Measurements from ENCODE around the gene TBC1D19. TPM values are rescaled to one million over a fixed set of nuclear protein-coding genes. Genes with fewer than 3 reads are reported as not detected.

The TBC1D19 gene
- total RNA-seq, 3 donors from 2014 or later, result 14.9 to 27.2 (median 23.9) TPM

GRCh38 chr4:26793735-26794134 lies 209.9 kb downstream of the TBC1D19 start:
- Histone ChIP-seq H3K9me3 (no peaks in the 10 kb centered on the region), H3K4me1 (no peaks in the 10 kb centered on the region), H3K36me3 (no peaks in the 10 kb centered on the region), H3K27ac (no peak overlapping the region), H3K4me3 (no peak overlapping the region), H3K27me3 (no peaks in the 10 kb centered on the region)
- no peak for TF ChIP-seq POLR2A (IDR thresholded peaks at IDR 0.05)
- no peak for TF ChIP-seq CTCF (IDR thresholded peaks at IDR 0.05)
- TF ChIP-seq POLR2AphosphoS5 (IDR thresholded peaks at IDR 0.05), result no peak
- DNase-seq (ENCODE audit: low spot score in 2 of 2), result no peak
- intact Hi-C loops (cut with DNase I; ENCODE audit: low total_unique reads), result no loop called here

GRCh38 chr4:26796081-26796480 lies 212.2 kb downstream of the TBC1D19 start:
- Histone ChIP-seq H3K27ac (no peak overlapping the region), H3K9me3 (no peaks in the 10 kb centered on the region), H3K27me3 (no peaks in the 10 kb centered on the region), H3K36me3 (no peaks in the 10 kb centered on the region), H3K4me3 (no peak overlapping the region), H3K4me1 (no peaks in the 10 kb centered on the region)
- no peak for DNase-seq (ENCODE audit: low spot score in 2 of 2)
- intact Hi-C loops (cut with DNase I; ENCODE audit: low total_unique reads), result no loop called here
- TF ChIP-seq POLR2AphosphoS5 (IDR thresholded peaks at IDR 0.05), result no peak
- no peak for TF ChIP-seq POLR2A (IDR thresholded peaks at IDR 0.05)
- TF ChIP-seq CTCF (IDR thresholded peaks at IDR 0.05), result no peak

GRCh38 chr4:26802790-26803189 lies 218.9 kb downstream of the TBC1D19 start:
- intact Hi-C loops (cut with DNase I; ENCODE audit: low total_unique reads), result no loop called here
- H3K27me3 ChIP-seq, result no peaks in the 10 kb centered on the region
- H3K4me1 ChIP-seq, result no peaks in the 10 kb centered on the region
- DNase-seq (ENCODE audit: low spot score in 2 of 2), result no peak
- H3K4me3 ChIP-seq, result no peak overlapping the region
- H3K36me3 ChIP-seq, result no peaks in the 10 kb centered on the region
- TF ChIP-seq POLR2A (IDR thresholded peaks at IDR 0.05) (no peak), POLR2AphosphoS5 (IDR thresholded peaks at IDR 0.05) (no peak), CTCF (IDR thresholded peaks at IDR 0.05) (no peak)
- H3K9me3 ChIP-seq, result no peaks in the 10 kb centered on the region
- no peak overlapping the region for H3K27ac ChIP-seq

GRCh38 chr4:26803211-26803861 lies 219.5 kb downstream of the TBC1D19 start:
- no peaks in the 10 kb centered on the region for H3K36me3 ChIP-seq
- H3K4me1 ChIP-seq, result no peaks in the 10 kb centered on the region
- no peaks in the 10 kb centered on the region for H3K27me3 ChIP-seq
- no peak for TF ChIP-seq CTCF (IDR thresholded peaks at IDR 0.05)
- no peak for TF ChIP-seq POLR2A (IDR thresholded peaks at IDR 0.05)
- TF ChIP-seq POLR2AphosphoS5 (IDR thresholded peaks at IDR 0.05), result no peak
- no peaks in the 10 kb centered on the region for H3K9me3 ChIP-seq
- intact Hi-C loops (cut with DNase I; ENCODE audit: low total_unique reads), result no loop called here
- H3K4me3 ChIP-seq, result peak overlapping the region in 1 of 3 donors; percentile 28
- DNase-seq (ENCODE audit: low spot score in 2 of 2), result no peak
- H3K27ac ChIP-seq, result peak overlapping the region in 1 of 2 donors; percentile 38

GRCh38 chr4:26804451-26804850 lies 220.6 kb downstream of the TBC1D19 start:
- TF ChIP-seq POLR2A (IDR thresholded peaks at IDR 0.05), result no peak
- TF ChIP-seq POLR2AphosphoS5 (IDR thresholded peaks at IDR 0.05), result no peak
- no peak for TF ChIP-seq CTCF (IDR thresholded peaks at IDR 0.05)
- Histone ChIP-seq H3K27ac (no peak overlapping the region), H3K9me3 (no peaks in the 10 kb centered on the region), H3K4me1 (no peaks in the 10 kb centered on the region), H3K4me3 (peak overlapping the region in 1 of 3 donors; percentile 22), H3K27me3 (no peaks in the 10 kb centered on the region), H3K36me3 (no peaks in the 10 kb centered on the region)
- intact Hi-C loops (cut with DNase I; ENCODE audit: low total_unique reads), result no loop called here
- DNase-seq (ENCODE audit: low spot score in 2 of 2), result no peak
